Activated T-cell treated with anti-CD3 and anti-CD28 coated beads, Interleukin-2, amount 50 U/mL, for 72 hours (primary cell): ENCODE results near the gene ACSF2. TPM values are rescaled to one million over a fixed set of nuclear protein-coding genes. Genes with fewer than 3 reads are reported as not detected.

Source experiments
- ATAC-seq, 2 donors: fragments of 150-1000 bp; cut with Tn5 transposase; replicated peaks in 1 of 2; 2 replicates each; pipeline ENCODE4 v1.10.0; 2021; ENCODE audit warnings: moderate library complexity in 2 of 2, mild to moderate bottlenecking in 1 of 2
- DNase-seq, 2 donors: peaks; one replicate each; pipeline ENCODE4 v3.0.0; 2021 to 2022; ENCODE audit warnings: mixed read lengths in 1 of 2
- H3K27ac Mint-ChIP-seq: one replicate; pipeline ENCODE4 v1.8.0; 2022; ENCODE audit warnings: mild to moderate bottlenecking, moderate library complexity, mixed read lengths
- H3K27me3 Mint-ChIP-seq: one replicate; pipeline ENCODE4 v1.8.0; 2022; ENCODE audit warnings: low read depth, mixed read lengths
- H3K36me3 Mint-ChIP-seq, 2 donors: one replicate each; pipeline ENCODE4 v1.8.0; 2022; ENCODE audit warnings: mixed read lengths in 2 of 2, mild to moderate bottlenecking in 1 of 2; ENCODE audit not compliant: insufficient read depth in 2 of 2
- H3K4me1 Mint-ChIP-seq: one replicate; pipeline ENCODE4 v1.8.0; 2022; ENCODE audit warnings: low read depth, mixed read lengths
- H3K4me3 Mint-ChIP-seq, 2 donors: one replicate each; pipeline ENCODE4 v1.8.0; 2022; ENCODE audit warnings: mild to moderate bottlenecking in 2 of 2, mixed read lengths in 2 of 2, moderate library complexity in 2 of 2
- H3K9me3 Mint-ChIP-seq, 2 donors: one replicate each; pipeline ENCODE4 v1.8.0; 2022; ENCODE audit warnings: mixed read lengths in 2 of 2
- total RNA-seq, 2 donors: library from RNA; stranded (reverse); gene quantifications; one replicate each; pipeline ENCODE4 v1.2.3, GENCODE V29; 2022

ACSF2 gene
- total RNA-seq, 2 donors from 2014 or later: 30.2 to 43.0 TPM

GRCh38 chr17:50451943-50452629 lies 26.1 kb downstream of the ACSF2 start:
- H3K4me1 Mint-ChIP-seq: no peaks in the 10 kb centered on the region
- no peaks in the 10 kb centered on the region for H3K9me3 Mint-ChIP-seq
- H3K36me3 Mint-ChIP-seq: no peaks in the 10 kb centered on the region
- H3K4me3 Mint-ChIP-seq: no peak overlapping the region
- no peak overlapping the region for H3K27ac Mint-ChIP-seq
- ATAC-seq (no peak), DNase-seq (no peak)
- no peaks in the 10 kb centered on the region for H3K27me3 Mint-ChIP-seq

GRCh38 chr17:50452630-50453300 lies 26.7 kb downstream of the ACSF2 start:
- Mint-ChIP-seq H3K4me1 (no peaks in the 10 kb centered on the region), H3K4me3 (no peak overlapping the region), H3K27me3 (no peaks in the 10 kb centered on the region), H3K36me3 (no peaks in the 10 kb centered on the region), H3K27ac (no peak overlapping the region), H3K9me3 (no peaks in the 10 kb centered on the region)
- no peak for ATAC-seq
- DNase-seq: no peak

- ATAC-seq: no peak
- Mint-ChIP-seq H3K9me3 (no peaks in the 10 kb centered on the region), H3K27me3 (no peaks in the 10 kb centered on the region), H3K36me3 (no peaks in the 10 kb centered on the region), H3K4me1 (no peaks in the 10 kb centered on the region), H3K4me3 (no peak overlapping the region), H3K27ac (no peak overlapping the region)
- no peak for DNase-seq
Observed at GRCh38 chr17:50453901-50454300, 27.9 kb downstream of the ACSF2 start.

GRCh38 chr17:50457621-50458020 lies 31.6 kb downstream of the ACSF2 start:
- ATAC-seq (no peak), DNase-seq (no peak)
- Mint-ChIP-seq H3K27ac (no peak overlapping the region), H3K9me3 (no peaks in the 10 kb centered on the region), H3K36me3 (no peaks in the 10 kb centered on the region), H3K4me3 (no peak overlapping the region), H3K4me1 (no peaks in the 10 kb centered on the region), H3K27me3 (no peaks in the 10 kb centered on the region)

- H3K36me3 Mint-ChIP-seq: no peaks in the 10 kb centered on the region
- H3K27ac Mint-ChIP-seq: no peak overlapping the region
- ATAC-seq (no peak), DNase-seq (no peak)
- no peak overlapping the region for H3K4me3 Mint-ChIP-seq
- no peaks in the 10 kb centered on the region for H3K9me3 Mint-ChIP-seq
- no peaks in the 10 kb centered on the region for H3K27me3 Mint-ChIP-seq
- H3K4me1 Mint-ChIP-seq: no peaks in the 10 kb centered on the region
Observed at GRCh38 chr17:50458270-50458669, 32.3 kb downstream of the ACSF2 start.

GRCh38 chr17:50458701-50459676 lies 33.0 kb downstream of the ACSF2 start:
- H3K4me3 Mint-ChIP-seq: no peak overlapping the region
- no peaks in the 10 kb centered on the region for H3K36me3 Mint-ChIP-seq
- no peaks in the 10 kb centered on the region for H3K4me1 Mint-ChIP-seq
- no peaks in the 10 kb centered on the region for H3K27me3 Mint-ChIP-seq
- no peak for DNase-seq
- ATAC-seq: no peak
- no peaks in the 10 kb centered on the region for H3K9me3 Mint-ChIP-seq
- no peak overlapping the region for H3K27ac Mint-ChIP-seq

GRCh38 chr17:50459756-50460155 lies 33.7 kb downstream of the ACSF2 start:
- no peak overlapping the region for H3K27ac Mint-ChIP-seq

GRCh38 chr17:50460831-50461526 lies 35.0 kb downstream of the ACSF2 start:
- ATAC-seq (no peak), DNase-seq (no peak)
- Mint-ChIP-seq H3K9me3 (no peaks in the 10 kb centered on the region), H3K27me3 (no peaks in the 10 kb centered on the region), H3K4me3 (no peak overlapping the region), H3K36me3 (no peaks in the 10 kb centered on the region), H3K27ac (no peak overlapping the region), H3K4me1 (no peaks in the 10 kb centered on the region)

More at GRCh38 chr17:50459756-50460155, 33.7 kb downstream of the ACSF2 start:
- no peak overlapping the region for H3K4me3 Mint-ChIP-seq
- no peaks in the 10 kb centered on the region for H3K36me3 Mint-ChIP-seq
- H3K27me3 Mint-ChIP-seq: no peaks in the 10 kb centered on the region
- DNase-seq: no peak
- no peaks in the 10 kb centered on the region for H3K4me1 Mint-ChIP-seq
- ATAC-seq: no peak
- H3K9me3 Mint-ChIP-seq: no peaks in the 10 kb centered on the region

- no peaks in the 10 kb centered on the region for H3K4me1 Mint-ChIP-seq
- no peaks in the 10 kb centered on the region for H3K36me3 Mint-ChIP-seq
- no peak overlapping the region for H3K4me3 Mint-ChIP-seq
- no peak overlapping the region for H3K27ac Mint-ChIP-seq
- DNase-seq: no peak
- H3K9me3 Mint-ChIP-seq: no peaks in the 10 kb centered on the region
- no peaks in the 10 kb centered on the region for H3K27me3 Mint-ChIP-seq
- ATAC-seq: no peak
Observed at GRCh38 chr17:50461550-50462132, 35.6 kb downstream of the ACSF2 start.

GRCh38 chr17:50462446-50462845 lies 36.4 kb downstream of the ACSF2 start:
- H3K9me3 Mint-ChIP-seq: no peaks in the 10 kb centered on the region
- no peak overlapping the region for H3K4me3 Mint-ChIP-seq
- no peaks in the 10 kb centered on the region for H3K36me3 Mint-ChIP-seq

GRCh38 chr17:50464121-50464520 lies 38.1 kb downstream of the ACSF2 start:
- ATAC-seq: no peak
- DNase-seq: no peak
- Mint-ChIP-seq H3K9me3 (no peaks in the 10 kb centered on the region), H3K4me3 (no peak overlapping the region), H3K36me3 (no peaks in the 10 kb centered on the region), H3K27me3 (peaks cover 14% of the 10 kb centered on the region), H3K4me1 (peaks cover 7% of the 10 kb centered on the region), H3K27ac (no peak overlapping the region)

More at GRCh38 chr17:50462446-50462845, 36.4 kb downstream of the ACSF2 start:
- H3K4me1 Mint-ChIP-seq: no peaks in the 10 kb centered on the region
- H3K27ac Mint-ChIP-seq: no peak overlapping the region
- DNase-seq (no peak), ATAC-seq (no peak)
- peaks cover 3% of the 10 kb centered on the region for H3K27me3 Mint-ChIP-seq

- ATAC-seq (no peak), DNase-seq (no peak)
- no peaks in the 10 kb centered on the region for H3K9me3 Mint-ChIP-seq
Observed at GRCh38 chr17:50464736-50465135, 38.7 kb downstream of the ACSF2 start.

More at GRCh38 chr17:50464736-50465135, 38.7 kb downstream of the ACSF2 start:
- Mint-ChIP-seq H3K36me3 (no peaks in the 10 kb centered on the region), H3K27ac (no peak overlapping the region), H3K4me3 (no peak overlapping the region), H3K4me1 (peaks cover 7% of the 10 kb centered on the region), H3K27me3 (peaks cover 14% of the 10 kb centered on the region)
